ENCODE measurements around the gene NUP93.
"Not testable (repeated sequence)": the region's sequence is repeated elsewhere in the genome, so short reads cannot be mapped to it uniquely, and the experiment has no call there.

NUP93 gene

DNA sequence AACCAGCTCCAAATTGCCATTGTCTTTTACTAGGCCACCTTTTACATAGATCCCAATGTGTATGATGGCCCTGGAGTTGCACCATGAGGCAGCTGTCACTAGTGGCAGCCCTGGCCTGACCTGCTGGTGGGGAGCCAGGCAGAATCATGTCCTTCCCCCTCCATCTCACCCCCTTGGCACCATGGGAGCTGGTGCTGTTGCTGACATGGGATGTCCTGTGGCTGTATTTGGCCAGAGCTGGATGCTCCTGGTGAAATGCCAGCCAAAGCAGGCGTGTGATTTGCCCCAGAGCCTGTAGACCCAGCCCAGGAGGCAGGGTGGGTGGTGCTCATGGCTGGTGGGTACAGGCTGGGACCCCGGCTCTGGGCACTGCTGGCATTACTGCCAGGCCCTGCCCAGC, 153.7 kb downstream of the NUP93 start:
- Histone ChIP-seq H3K27me3 (ENCODE audit: control insufficient read depth, insufficient read depth, low read length) (no peaks in the 10 kb centered on the region), H2AFZ (no peak overlapping the region), H3K9ac (no peak overlapping the region), H3K9me3 (ENCODE audit: control insufficient read depth, low read length) (no peaks in the 10 kb centered on the region), H3K4me2 (ENCODE audit: low read length) (no peak overlapping the region), H3K27ac (no peak overlapping the region), H3K79me2 (no peaks in the 10 kb centered on the region), H3K36me3 (ENCODE audit: control insufficient read depth, insufficient read depth, low read length) (no peaks in the 10 kb centered on the region), H3K4me1 (no peaks in the 10 kb centered on the region), H3K4me3 (ENCODE audit: low read depth, low read length) (no peak overlapping the region)
- TF ChIP-seq, protein P1, sequence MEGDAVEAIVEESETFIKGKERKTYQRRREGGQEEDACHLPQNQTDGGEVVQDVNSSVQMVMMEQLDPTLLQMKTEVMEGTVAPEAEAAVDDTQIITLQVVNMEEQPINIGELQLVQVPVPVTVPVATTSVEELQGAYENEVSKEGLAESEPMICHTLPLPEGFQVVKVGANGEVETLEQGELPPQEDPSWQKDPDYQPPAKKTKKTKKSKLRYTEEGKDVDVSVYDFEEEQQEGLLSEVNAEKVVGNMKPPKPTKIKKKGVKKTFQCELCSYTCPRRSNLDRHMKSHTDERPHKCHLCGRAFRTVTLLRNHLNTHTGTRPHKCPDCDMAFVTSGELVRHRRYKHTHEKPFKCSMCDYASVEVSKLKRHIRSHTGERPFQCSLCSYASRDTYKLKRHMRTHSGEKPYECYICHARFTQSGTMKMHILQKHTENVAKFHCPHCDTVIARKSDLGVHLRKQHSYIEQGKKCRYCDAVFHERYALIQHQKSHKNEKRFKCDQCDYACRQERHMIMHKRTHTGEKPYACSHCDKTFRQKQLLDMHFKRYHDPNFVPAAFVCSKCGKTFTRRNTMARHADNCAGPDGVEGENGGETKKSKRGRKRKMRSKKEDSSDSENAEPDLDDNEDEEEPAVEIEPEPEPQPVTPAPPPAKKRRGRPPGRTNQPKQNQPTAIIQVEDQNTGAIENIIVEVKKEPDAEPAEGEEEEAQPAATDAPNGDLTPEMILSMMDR (IDR thresholded peaks at IDR 0.05), result no peak

DNA sequence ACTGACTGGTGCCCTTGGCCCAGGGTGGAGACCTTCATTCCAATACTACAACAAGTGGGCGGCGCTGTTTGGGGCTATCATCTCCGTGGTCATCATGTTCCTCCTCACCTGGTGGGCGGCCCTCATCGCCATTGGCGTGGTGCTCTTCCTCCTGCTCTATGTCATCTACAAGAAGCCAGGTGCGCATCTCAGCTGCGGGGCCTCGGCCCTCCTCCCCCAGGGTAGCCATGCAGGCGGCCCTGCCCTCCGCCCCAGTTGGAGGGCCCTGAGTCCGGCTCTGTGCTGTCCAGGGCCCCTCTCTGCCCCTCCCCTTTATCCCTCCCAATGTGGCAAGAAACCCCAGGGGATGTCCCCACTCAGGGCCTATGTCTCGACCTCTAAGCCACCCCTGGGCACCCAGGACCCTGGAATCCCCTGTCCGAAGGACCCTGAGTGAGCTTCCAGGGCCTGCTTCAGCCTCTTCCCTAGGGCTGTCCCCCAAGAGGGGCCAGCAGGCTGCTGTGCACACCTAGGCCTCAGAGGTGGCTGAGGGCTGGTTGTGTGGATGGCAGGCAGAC, 154.2 kb downstream of the NUP93 start:
- no peaks in the 10 kb centered on the region for H3K4me1 ChIP-seq
- no peak overlapping the region for H2AFZ ChIP-seq
- TF ChIP-seq, protein P1 (IDR thresholded peaks at IDR 0.05), result no peak
- H3K36me3 ChIP-seq (ENCODE audit: control insufficient read depth, insufficient read depth, low read length), result no peaks in the 10 kb centered on the region
- H3K4me3 ChIP-seq (ENCODE audit: low read depth, low read length), result no peak overlapping the region
- no peaks in the 10 kb centered on the region for H3K27me3 ChIP-seq (ENCODE audit: control insufficient read depth, insufficient read depth, low read length)
- no peak overlapping the region for H3K9ac ChIP-seq
- no peak overlapping the region for H3K4me2 ChIP-seq (ENCODE audit: low read length)
- no peaks in the 10 kb centered on the region for H3K9me3 ChIP-seq (ENCODE audit: control insufficient read depth, low read length)
- no peak overlapping the region for H3K27ac ChIP-seq
- H3K79me2 ChIP-seq, result no peaks in the 10 kb centered on the region

- H3K9me3 ChIP-seq (ENCODE audit: control insufficient read depth, low read length); H3K27me3 ChIP-seq (ENCODE audit: control insufficient read depth, insufficient read depth, low read length); H3K27ac ChIP-seq; H3K4me2 ChIP-seq (ENCODE audit: low read length); H3K9ac ChIP-seq; H3K4me1 ChIP-seq; H3K4me3 ChIP-seq (ENCODE audit: low read depth, low read length); H3K36me3 ChIP-seq (ENCODE audit: control insufficient read depth, insufficient read depth, low read length); H2AFZ ChIP-seq; H3K79me2 ChIP-seq: not testable (repeated sequence)
Measured at GRCh38 chr16:56884929-56885328, 155.0 kb downstream of the NUP93 start.

- H3K27ac ChIP-seq, result no peak overlapping the region
- no peak overlapping the region for H3K4me3 ChIP-seq (ENCODE audit: low read depth, low read length)
- TF ChIP-seq, protein P1 (IDR thresholded peaks at IDR 0.05), result no peak
- H3K27me3 ChIP-seq (ENCODE audit: control insufficient read depth, insufficient read depth, low read length), result no peaks in the 10 kb centered on the region
- H2AFZ ChIP-seq, result no peak overlapping the region
- H3K4me2 ChIP-seq (ENCODE audit: low read length), result no peak overlapping the region
- H3K9ac ChIP-seq, result no peak overlapping the region
- no peaks in the 10 kb centered on the region for H3K79me2 ChIP-seq
- H3K36me3 ChIP-seq (ENCODE audit: control insufficient read depth, insufficient read depth, low read length), result no peaks in the 10 kb centered on the region
- H3K9me3 ChIP-seq (ENCODE audit: control insufficient read depth, low read length), result no peaks in the 10 kb centered on the region
- H3K4me1 ChIP-seq, result no peaks in the 10 kb centered on the region
Measured at GRCh38 chr16:56885446-56886162, 155.7 kb downstream of the NUP93 start.

DNA sequence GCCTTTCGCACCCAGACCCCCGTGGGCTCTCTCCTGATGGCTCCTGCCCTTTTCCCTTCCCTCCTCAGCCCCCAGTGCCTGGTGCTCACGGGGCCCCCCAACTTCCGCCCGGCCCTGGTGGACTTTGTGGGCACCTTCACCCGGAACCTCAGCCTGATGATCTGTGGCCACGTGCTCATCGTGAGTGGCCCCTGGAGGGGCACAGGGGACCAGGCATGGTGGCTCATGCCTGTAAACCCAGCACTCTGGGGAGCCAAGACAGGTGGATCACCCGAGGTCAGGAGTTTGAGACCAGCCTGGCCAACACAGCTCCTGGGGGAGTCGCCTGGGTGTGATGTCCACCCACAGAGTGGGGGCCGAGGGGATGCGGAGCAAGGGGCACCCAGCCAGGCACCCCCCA, 156.4 kb downstream of the NUP93 start:
- H3K4me3 ChIP-seq (ENCODE audit: low read depth, low read length), result no peak overlapping the region
- no peaks in the 10 kb centered on the region for H3K27me3 ChIP-seq (ENCODE audit: control insufficient read depth, insufficient read depth, low read length)
- H3K27ac ChIP-seq, result no peak overlapping the region

More for the DNA sequence above, 156.4 kb downstream of the NUP93 start:
- Histone ChIP-seq H3K9ac (no peak overlapping the region), H2AFZ (no peak overlapping the region), H3K79me2 (no peaks in the 10 kb centered on the region), H3K9me3 (ENCODE audit: control insufficient read depth, low read length) (no peaks in the 10 kb centered on the region), H3K4me2 (ENCODE audit: low read length) (no peak overlapping the region), H3K4me1 (no peaks in the 10 kb centered on the region), H3K36me3 (ENCODE audit: control insufficient read depth, insufficient read depth, low read length) (no peaks in the 10 kb centered on the region)
- TF ChIP-seq, protein P1 (IDR thresholded peaks at IDR 0.05), result no peak

Data from parathyroid adenoma (tissue), 2 donors.